CD8-positive, alpha-beta memory T cell (primary cell): ENCODE data around the gene AHNAK. TPM values are rescaled to one million over a fixed set of nuclear protein-coding genes. Genes with fewer than 3 reads are reported as not detected.
"Not testable (repeated sequence)": the region's sequence is repeated elsewhere in the genome, so short reads cannot be mapped to it uniquely, and the experiment has no call there.

Experiments used
- CTCF ChIA-PET: fragments of 350-600 bp; sonication (Branson Sonifier 250); formaldehyde crosslinking; loops from one replicate; lab custom pipeline; 2021; ENCODE audit warnings: antibody characterized with exemption; lab: Charles Lee
- POLR2A ChIA-PET: fragments of 350-600 bp; sonication (Branson Sonifier 250); formaldehyde crosslinking; loops from one replicate; lab custom pipeline; 2021; ENCODE audit warnings: antibody characterized with exemption; lab: Charles Lee
- DNase-seq, 5 donors: peaks; one replicate each; pipeline versions ENCODE4 v3.0.0 to v3.0.0-alpha.2; 2020 to 2022; ENCODE audit warnings: mixed read lengths in 1 of 5
- H3K27ac ChIP-seq: one replicate; pipeline ENCODE4 v1.7.0; 2013; ENCODE audit warnings: low read depth, mild to moderate bottlenecking, low read length, moderate library complexity
- H3K27me3 ChIP-seq: 2 replicates; pipeline ENCODE4 v1.7.0; 2013; ENCODE audit warnings: low read length, mild to moderate bottlenecking; ENCODE audit not compliant: insufficient read depth, poor library complexity, severe bottlenecking
- H3K36me3 ChIP-seq: 2 replicates; pipeline ENCODE4 v1.7.0; 2013; ENCODE audit warnings: mild to moderate bottlenecking, low read length, moderate library complexity; ENCODE audit not compliant: insufficient read depth
- H3K4me1 ChIP-seq: 2 replicates; pipeline ENCODE4 v1.7.0; 2013; ENCODE audit warnings: mild to moderate bottlenecking, low read length, moderate library complexity; ENCODE audit not compliant: insufficient read depth
- H3K4me3 ChIP-seq: 2 replicates; pipeline ENCODE4 v1.7.0; 2013; ENCODE audit warnings: mild to moderate bottlenecking, low read length
- H3K9me3 ChIP-seq: 2 replicates; pipeline ENCODE4 v1.7.0; 2013; ENCODE audit warnings: mild to moderate bottlenecking, low read length
- H3K27ac Mint-ChIP-seq, 8 donors: one replicate each; pipeline ENCODE4 v1.8.0; 2020 to 2021; ENCODE audit warnings: mixed read lengths in 8 of 8, mild to moderate bottlenecking in 6 of 8, inconsistent platforms in 3 of 8, moderate library complexity in 3 of 8
- H3K27me3 Mint-ChIP-seq, 2 donors: one replicate each; pipeline ENCODE4 v1.8.0; 2020 to 2021; ENCODE audit warnings: mixed read lengths in 2 of 2, mild to moderate bottlenecking in 1 of 2, moderate library complexity in 1 of 2
- H3K36me3 Mint-ChIP-seq, 3 donors: one replicate each; pipeline ENCODE4 v1.8.0; 2020 to 2021; ENCODE audit warnings: mixed read lengths in 3 of 3, inconsistent platforms in 1 of 3, mild to moderate bottlenecking in 1 of 3
- H3K4me1 Mint-ChIP-seq, 3 donors: one replicate each; pipeline ENCODE4 v1.8.0; 2020 to 2021; ENCODE audit warnings: mixed read lengths in 3 of 3, inconsistent platforms in 1 of 3, mild to moderate bottlenecking in 1 of 3
- H3K4me3 Mint-ChIP-seq, 7 donors: one replicate each; pipeline ENCODE4 v1.8.0; 2020 to 2021; ENCODE audit warnings: mixed read lengths in 7 of 7, mild to moderate bottlenecking in 6 of 7, moderate library complexity in 4 of 7, inconsistent platforms in 2 of 7
- H3K9me3 Mint-ChIP-seq, 5 donors: one replicate each; pipeline ENCODE4 v1.8.0; 2020 to 2022; ENCODE audit warnings: mixed read lengths in 5 of 5, mild to moderate bottlenecking in 3 of 5, moderate library complexity in 2 of 5, inconsistent platforms in 1 of 5
- polyA plus RNA-seq: library from polyadenylated mRNA; unstranded; fragments of 300-500 nt; fragmentation: Illumina TruSeq; gene quantifications from one replicate; pipeline ENCODE4 v1.2.3, GENCODE V29; 2021
- total RNA-seq, 2 experiments: library from RNA; stranded (reverse); gene quantifications; one replicate each; pipeline ENCODE4 v1.2.3, GENCODE V29; 2021

Gene AHNAK
- total and polyA plus RNA-seq, 3 experiments from 2014 or later, result 125 to 193 (median 187) TPM

DNA sequence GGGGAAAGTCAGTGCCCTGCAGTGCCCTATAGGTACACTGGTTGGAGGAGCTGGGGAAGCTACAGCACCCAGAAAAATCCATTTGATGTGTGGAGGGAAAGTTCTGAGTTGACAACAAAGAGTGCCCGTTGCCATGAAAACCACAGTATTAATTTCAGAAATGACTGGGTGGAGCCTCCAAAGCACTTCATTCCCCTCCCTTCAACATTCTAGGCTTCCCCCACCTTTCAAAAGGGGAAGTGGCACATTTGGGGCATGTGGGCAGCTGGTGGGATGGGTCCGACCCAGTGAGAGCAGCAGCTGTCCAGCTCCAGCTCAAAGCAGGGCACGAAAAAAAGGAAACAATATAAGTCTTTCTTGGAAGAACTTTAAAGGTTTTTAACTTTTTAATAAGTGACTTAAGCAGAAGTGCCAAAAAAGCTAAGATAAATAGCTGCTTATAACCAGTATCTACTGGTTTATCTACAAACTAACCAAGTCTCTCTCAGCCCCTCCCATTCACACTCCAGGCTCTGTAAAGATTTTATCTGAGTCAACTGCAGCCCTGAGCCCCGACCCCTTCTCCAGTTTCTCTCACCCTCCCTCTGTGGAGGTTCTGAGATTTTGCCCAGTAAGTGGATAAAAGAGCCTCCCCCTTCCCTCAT lies 9.0 kb upstream of the AHNAK start:
- Histone ChIP-seq H3K27me3 (no peaks in the 10 kb centered on the region), H3K4me1 (peaks cover 98% of the 10 kb centered on the region), H3K9me3 (no peaks in the 10 kb centered on the region), H3K4me3 (peak overlapping the region; percentile 70), H3K36me3 (peaks cover 11% of the 10 kb centered on the region), H3K27ac (peak overlapping the region; percentile 95)
- peak overlapping the region; percentile 97 to 100 (median 99) for H3K27ac Mint-ChIP-seq
- ChIA-PET POLR2A (interaction anchor here (0.6 to 11.9 kb wide), 12 partner anchors 13 to 326 kb away, joined by 3 to 193 read pairs (median 4); partner anchors contain the start of genes AHNAK, EEF1G, MTA2 and SLC3A2), CTCF (interaction anchor here (0.7 to 6.7 kb wide), 8 partner anchors 9 to 160 kb away, joined by 3 to 85 read pairs (median 6); partner anchors contain the start of gene AHNAK)
- peaks cover 5 to 19% (median 6%) of the 10 kb centered on the region in 3 donors for H3K36me3 Mint-ChIP-seq
- DNase-seq, result peak; percentile 55 to 89 (median 84)
- peaks cover 0 to 5% of the 10 kb centered on the region in 2 donors for H3K27me3 Mint-ChIP-seq
- H3K4me3 Mint-ChIP-seq, result peak overlapping the region; percentile 80 to 95 (median 85)
- H3K9me3 Mint-ChIP-seq, result peaks cover 0 to 3% (median 0%) of the 10 kb centered on the region in 5 donors
- H3K4me1 Mint-ChIP-seq, result peaks cover 95 to 100% (median 99%) of the 10 kb centered on the region in 3 donors

- CTCF ChIA-PET, result interaction anchor here (0.5 to 6.7 kb wide), 7 partner anchors 8 to 130 kb away, joined by 3 to 85 read pairs (median 5); partner anchors contain the start of gene AHNAK
- no peak for DNase-seq
- Mint-ChIP-seq H3K9me3 (peaks cover 0 to 3% (median 0%) of the 10 kb centered on the region in 5 donors), H3K27me3 (peaks cover 0 to 3% of the 10 kb centered on the region in 2 donors), H3K4me1 (peaks cover 89 to 99% (median 96%) of the 10 kb centered on the region in 3 donors), H3K4me3 (peak overlapping the region; percentile 71 to 88 (median 84)), H3K27ac (peak overlapping the region; percentile 97 to 100 (median 99)), H3K36me3 (peaks cover under 1 to 9% (median 5%) of the 10 kb centered on the region in 3 donors)
- Histone ChIP-seq H3K4me3 (no peak overlapping the region), H3K27me3 (no peaks in the 10 kb centered on the region), H3K4me1 (peaks cover 96% of the 10 kb centered on the region), H3K27ac (peak overlapping the region; percentile 95), H3K9me3 (no peaks in the 10 kb centered on the region), H3K36me3 (peaks cover 6% of the 10 kb centered on the region)
- POLR2A ChIA-PET, result interaction anchor here (0.5 to 11.9 kb wide), 9 partner anchors 12 to 301 kb away, joined by 3 to 193 read pairs (median 7); partner anchors contain the start of genes AHNAK, EEF1G and TUT1
Observed at GRCh38 chr11:62554387-62555167, 8.0 kb upstream of the AHNAK start.

- Mint-ChIP-seq H3K27me3 (peaks cover 0 to 3% of the 10 kb centered on the region in 2 donors), H3K9me3 (peaks cover 0 to 3% (median 0%) of the 10 kb centered on the region in 5 donors), H3K36me3 (peaks cover 0 to 2% (median 0%) of the 10 kb centered on the region in 3 donors), H3K4me3 (peak overlapping the region; percentile 71 to 92 (median 84)), H3K27ac (peak overlapping the region; percentile 97 to 100 (median 99)), H3K4me1 (peaks cover 83 to 94% (median 89%) of the 10 kb centered on the region in 3 donors)
- Histone ChIP-seq H3K4me1 (peaks cover 90% of the 10 kb centered on the region), H3K4me3 (no peak overlapping the region), H3K27me3 (no peaks in the 10 kb centered on the region), H3K36me3 (no peaks in the 10 kb centered on the region), H3K27ac (peak overlapping the region; percentile 95), H3K9me3 (no peaks in the 10 kb centered on the region)
- ChIA-PET POLR2A (interaction anchor here (0.5 to 11.9 kb wide), 8 partner anchors 12 to 328 kb away, joined by 4 to 193 read pairs (median 6); partner anchors contain the start of genes AHNAK, EEF1G and TUT1), CTCF (interaction anchor here (1.9 to 6.7 kb wide), 4 partner anchors 10 to 129 kb away, joined by 4 to 85 read pairs (median 30); no protein-coding TSS in a partner anchor)
- no peak for DNase-seq
Observed at GRCh38 chr11:62553839-62554361, 7.3 kb upstream of the AHNAK start.

DNA sequence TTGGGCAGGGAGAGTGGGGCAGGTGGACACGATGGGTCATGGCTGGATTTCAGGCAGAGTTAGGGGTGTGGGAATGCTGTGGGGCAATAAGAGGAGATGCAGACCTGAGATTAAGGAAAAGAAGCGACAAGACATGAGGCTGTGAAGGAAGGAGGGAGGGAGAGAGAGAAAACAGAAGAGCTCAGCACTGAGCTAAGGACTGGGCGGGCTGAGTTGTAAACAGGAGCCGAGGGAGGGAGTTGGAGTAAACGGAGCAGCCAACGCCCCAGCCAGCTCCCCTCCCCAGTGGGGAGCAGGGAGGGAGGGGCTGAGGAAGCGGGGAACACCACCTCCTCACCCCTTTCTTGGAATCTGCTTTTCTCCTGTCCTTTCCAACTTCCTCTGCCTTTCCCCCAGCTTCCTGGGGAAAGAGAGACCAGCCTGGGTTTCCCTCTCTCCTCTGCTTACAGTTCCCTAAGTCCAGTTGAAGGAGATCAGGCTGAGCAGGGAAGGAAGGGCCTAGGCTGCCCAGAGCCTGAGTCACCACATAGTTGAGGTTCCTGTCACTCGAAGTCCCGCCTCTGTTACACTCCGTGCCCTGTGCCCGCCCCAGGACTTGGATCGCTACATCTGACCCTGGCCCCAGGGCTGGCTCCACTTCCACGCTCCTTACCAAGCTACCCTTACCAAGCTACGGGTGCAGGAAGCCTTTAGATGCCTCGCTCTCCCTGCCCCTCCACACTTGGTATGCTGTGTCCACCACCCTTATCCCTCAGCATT lies 6.7 kb upstream of the AHNAK start:
- POLR2A ChIA-PET, result interaction anchor here (1.0 to 11.9 kb wide), 7 partner anchors 11 to 328 kb away, joined by 3 to 193 read pairs (median 5); partner anchors contain the start of genes AHNAK, EEF1G and TUT1
- no peaks in the 10 kb centered on the region for H3K27me3 ChIP-seq
- DNase-seq, result peak in 4 of 5 donors; percentile 47 to 84 (median 60)
- peaks cover 0 to 3% (median 0%) of the 10 kb centered on the region in 5 donors for H3K9me3 Mint-ChIP-seq
- peak overlapping the region; percentile 96 to 100 (median 99) for H3K27ac Mint-ChIP-seq
- H3K4me3 ChIP-seq, result peak overlapping the region; percentile 47
- CTCF ChIA-PET, result interaction anchor here (1.3 to 6.7 kb wide), 5 partner anchors 10 to 129 kb away, joined by 3 to 85 read pairs (median 7); no protein-coding TSS in a partner anchor
- peaks cover 0 to under 1% (median 0%) of the 10 kb centered on the region in 3 donors for H3K36me3 Mint-ChIP-seq
- peak overlapping the region; percentile 95 for H3K27ac ChIP-seq
- peak overlapping the region; percentile 69 to 92 (median 80) for H3K4me3 Mint-ChIP-seq
- H3K4me1 ChIP-seq, result peaks cover 83% of the 10 kb centered on the region
- H3K27me3 Mint-ChIP-seq, result peaks cover 0 to 3% of the 10 kb centered on the region in 2 donors
- H3K4me1 Mint-ChIP-seq, result peaks cover 79 to 93% (median 83%) of the 10 kb centered on the region in 3 donors
- no peaks in the 10 kb centered on the region for H3K9me3 ChIP-seq
- H3K36me3 ChIP-seq, result no peaks in the 10 kb centered on the region

GRCh38 chr11:62552485-62553079 lies 6.0 kb upstream of the AHNAK start:
- peak overlapping the region; percentile 47 for H3K4me3 ChIP-seq
- no peak for DNase-seq
- peak overlapping the region; percentile 69 to 93 (median 84) for H3K4me3 Mint-ChIP-seq
- peak overlapping the region; percentile 96 to 100 (median 99) for H3K27ac Mint-ChIP-seq
- ChIA-PET POLR2A (interaction anchor here (0.6 to 11.9 kb wide), 11 partner anchors 10 to 329 kb away, joined by 3 to 193 read pairs (median 5); partner anchors contain the start of genes AHNAK, C11orf98, CSKMT and EEF1G), CTCF (interaction anchor here (0.6 to 6.7 kb wide), 8 partner anchors 8 to 201 kb away, joined by 3 to 85 read pairs (median 4); partner anchors contain the start of gene TUT1)
- no peaks in the 10 kb centered on the region for H3K9me3 ChIP-seq
- no peaks in the 10 kb centered on the region for H3K36me3 ChIP-seq
- H3K36me3 Mint-ChIP-seq, result no peaks in the 10 kb centered on the region
- peak overlapping the region; percentile 95 for H3K27ac ChIP-seq
- H3K9me3 Mint-ChIP-seq, result peaks cover 0 to 3% (median 0%) of the 10 kb centered on the region in 5 donors
- peaks cover 76% of the 10 kb centered on the region for H3K4me1 ChIP-seq
- peaks cover 0 to 3% of the 10 kb centered on the region in 2 donors for H3K27me3 Mint-ChIP-seq
- no peaks in the 10 kb centered on the region for H3K27me3 ChIP-seq
- H3K4me1 Mint-ChIP-seq, result peaks cover 80 to 93% (median 82%) of the 10 kb centered on the region in 3 donors

- not testable (repeated sequence) for H3K4me3 ChIP-seq, H3K27me3 ChIP-seq, H3K36me3 ChIP-seq, H3K36me3 Mint-ChIP-seq, H3K27ac ChIP-seq, DNase-seq, H3K27me3 Mint-ChIP-seq, H3K9me3 ChIP-seq, H3K9me3 Mint-ChIP-seq
- ChIA-PET CTCF (interaction anchor here (1.7 to 6.7 kb wide), 4 partner anchors 7 to 126 kb away, joined by 9 to 85 read pairs (median 36); no protein-coding TSS in a partner anchor), POLR2A (interaction anchor here (0.7 to 11.9 kb wide), 2 partner anchors 8 to 143 kb away, joined by 3 to 193 read pairs; partner anchors contain the start of gene AHNAK)
- Mint-ChIP-seq H3K27ac (peak overlapping the region; percentile 96 to 100 (median 99)), H3K4me1 (peaks cover 64 to 80% (median 65%) of the 10 kb centered on the region in 3 donors), H3K4me3 (peak overlapping the region in 4 of 7 donors; percentile 58 to 92 (median 74))
- peaks cover 61% of the 10 kb centered on the region for H3K4me1 ChIP-seq
Observed at GRCh38 chr11:62550478-62550877, 3.9 kb upstream of the AHNAK start.
